HG03342 (cell line): ENCODE data around the gene MRPL10.

ENCODE experiments used
- ATAC-seq: cut with Tn5 transposase; IDR thresholded peaks from one replicate; pipeline ENCODE4 v1.9.1; 2021; ENCODE audit warnings: mild to moderate bottlenecking, moderate library complexity; ENCODE audit not compliant: unreplicated experiment

Gene MRPL10

DNA sequence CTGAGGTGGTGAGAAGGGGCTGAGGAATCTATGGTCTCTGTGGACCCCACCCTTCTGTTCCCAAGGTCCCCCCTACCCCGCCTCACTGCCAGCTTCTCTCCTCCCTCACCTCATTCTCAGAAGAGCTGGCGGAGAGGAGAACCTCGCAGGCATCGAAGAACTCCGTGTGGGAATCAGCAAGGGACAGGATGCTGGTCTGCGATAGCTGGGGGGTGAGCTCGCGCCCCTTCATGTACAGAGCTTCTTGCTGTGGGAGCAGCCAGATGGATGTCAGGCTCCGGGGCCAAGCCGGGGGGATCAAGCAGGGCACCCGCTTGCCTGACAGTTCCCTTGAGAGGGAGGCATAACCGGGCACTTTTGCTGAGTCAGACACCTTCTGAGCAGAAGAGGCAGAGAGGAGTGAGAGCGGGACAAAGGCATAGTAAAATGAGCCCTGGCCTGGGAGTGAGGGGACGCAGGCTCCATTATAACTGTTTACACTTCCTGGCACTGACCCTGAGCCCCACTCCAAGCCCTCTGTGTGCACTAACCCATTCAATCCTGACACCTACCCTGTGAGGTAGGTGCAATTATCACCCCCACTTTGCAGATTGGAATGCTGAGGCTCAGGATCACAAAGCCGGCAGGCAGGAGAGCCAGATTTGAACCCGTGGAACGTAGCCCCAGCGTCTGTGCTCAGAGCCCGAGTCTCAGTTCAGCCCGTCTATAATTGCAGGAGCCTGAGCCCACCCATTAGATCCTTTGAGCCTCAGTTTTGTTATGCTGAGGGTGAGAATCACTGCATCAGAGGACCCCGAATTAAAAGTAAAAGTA lies 16.0 kb downstream of the MRPL10 start:
- ATAC-seq = no peak

DNA sequence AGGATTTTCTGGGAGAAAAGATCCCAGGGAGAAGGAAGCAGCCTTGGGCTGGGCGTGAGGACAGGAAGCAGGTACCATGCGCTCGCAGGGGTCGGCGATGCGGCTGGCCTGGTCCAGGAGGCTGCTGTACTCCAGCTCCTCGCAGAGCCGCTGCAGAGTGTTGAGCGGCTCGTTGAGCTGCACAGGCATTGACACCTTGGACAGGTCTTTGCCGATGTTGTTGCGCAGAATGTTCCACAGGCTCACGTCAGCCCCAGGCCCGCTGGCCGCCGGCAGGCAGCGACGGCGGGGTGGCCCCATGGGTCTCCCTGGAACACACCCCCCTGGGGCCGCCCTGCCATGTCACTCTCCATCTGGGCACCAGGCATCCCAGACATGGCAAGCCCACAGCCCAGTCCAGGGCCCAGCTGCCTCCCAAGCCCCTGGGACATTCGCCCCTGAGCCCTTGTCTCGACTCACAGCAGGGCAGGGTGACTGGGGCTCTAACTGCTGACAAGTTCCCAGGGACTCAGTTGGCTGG lies 17.8 kb downstream of the MRPL10 start:
- no peak for ATAC-seq

DNA sequence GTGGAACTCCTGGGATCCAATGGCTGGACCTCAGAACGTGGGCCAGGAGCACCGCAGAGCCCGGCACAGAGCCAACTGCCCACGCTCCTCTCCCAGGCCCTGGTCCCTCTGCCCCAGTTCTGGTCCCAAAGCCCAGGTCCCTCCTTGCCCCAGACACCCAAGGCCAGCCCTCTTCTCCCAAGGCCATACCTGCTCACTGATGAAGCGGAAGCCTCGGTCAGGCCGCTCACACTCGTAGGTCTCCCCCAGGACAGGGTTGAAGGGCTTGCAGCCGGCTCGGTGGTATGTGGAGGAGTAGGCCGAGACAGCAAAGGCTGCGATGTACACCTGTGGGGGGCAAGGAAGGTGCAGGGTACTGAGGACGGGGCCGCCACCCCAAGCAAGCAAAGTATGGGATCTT lies 18.3 kb downstream of the MRPL10 start:
- ATAC-seq = no peak

DNA sequence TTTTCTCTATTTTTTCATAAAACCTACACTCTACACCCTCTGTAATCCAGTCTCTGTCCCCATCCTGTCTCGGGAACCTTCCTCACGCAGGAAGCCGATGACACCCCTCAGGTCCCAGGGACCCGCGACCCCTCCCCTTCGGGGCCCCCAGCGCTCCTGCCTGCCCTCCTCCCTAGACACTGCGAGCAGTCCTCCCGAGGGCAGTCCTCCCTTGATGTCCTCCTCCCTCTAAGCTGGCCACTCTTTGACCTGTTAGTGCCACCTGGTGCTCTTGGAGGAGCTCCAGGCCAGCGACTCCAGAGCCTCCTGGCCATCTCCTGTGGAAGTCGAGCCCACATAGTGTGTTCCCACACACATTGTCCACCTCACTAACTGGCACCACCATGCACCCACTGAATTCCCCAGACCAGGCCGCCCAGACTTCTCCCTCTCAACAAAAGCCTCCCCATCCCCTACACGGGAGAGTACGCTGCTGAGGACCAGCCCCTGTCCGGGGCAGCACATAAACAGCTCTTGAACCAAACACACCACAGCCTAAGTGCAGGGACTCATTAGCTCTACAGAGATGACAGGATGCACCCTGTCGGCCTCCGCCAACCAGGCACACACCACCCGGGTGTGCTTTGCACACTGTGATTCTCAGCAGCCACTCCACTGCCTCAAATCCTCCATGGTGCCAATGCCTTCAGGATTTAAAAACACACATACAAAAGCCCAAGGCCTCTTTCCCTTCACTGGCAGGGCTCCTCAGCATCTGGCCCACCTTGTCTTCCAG lies 19.0 kb downstream of the MRPL10 start:
- no peak for ATAC-seq

DNA sequence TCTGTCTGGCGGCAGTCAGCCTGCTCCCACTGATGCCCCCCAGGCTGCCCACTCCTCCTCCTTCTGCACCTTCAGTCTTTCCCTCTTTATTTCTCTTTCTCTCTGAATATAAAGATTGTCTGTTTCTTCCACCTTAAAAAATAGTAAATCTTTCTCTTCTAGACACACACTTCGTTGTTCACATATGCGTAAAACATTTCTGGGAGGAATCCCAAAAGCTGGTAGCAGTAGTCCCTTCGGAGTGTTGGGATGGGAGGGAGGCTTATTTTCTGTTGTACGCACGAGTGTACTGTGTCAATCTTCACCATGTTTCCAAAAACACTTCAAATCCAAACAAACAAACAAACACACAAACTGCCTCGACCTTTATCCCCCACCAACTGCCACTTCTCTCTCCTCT lies 19.6 kb downstream of the MRPL10 start:
- no peak for ATAC-seq

DNA sequence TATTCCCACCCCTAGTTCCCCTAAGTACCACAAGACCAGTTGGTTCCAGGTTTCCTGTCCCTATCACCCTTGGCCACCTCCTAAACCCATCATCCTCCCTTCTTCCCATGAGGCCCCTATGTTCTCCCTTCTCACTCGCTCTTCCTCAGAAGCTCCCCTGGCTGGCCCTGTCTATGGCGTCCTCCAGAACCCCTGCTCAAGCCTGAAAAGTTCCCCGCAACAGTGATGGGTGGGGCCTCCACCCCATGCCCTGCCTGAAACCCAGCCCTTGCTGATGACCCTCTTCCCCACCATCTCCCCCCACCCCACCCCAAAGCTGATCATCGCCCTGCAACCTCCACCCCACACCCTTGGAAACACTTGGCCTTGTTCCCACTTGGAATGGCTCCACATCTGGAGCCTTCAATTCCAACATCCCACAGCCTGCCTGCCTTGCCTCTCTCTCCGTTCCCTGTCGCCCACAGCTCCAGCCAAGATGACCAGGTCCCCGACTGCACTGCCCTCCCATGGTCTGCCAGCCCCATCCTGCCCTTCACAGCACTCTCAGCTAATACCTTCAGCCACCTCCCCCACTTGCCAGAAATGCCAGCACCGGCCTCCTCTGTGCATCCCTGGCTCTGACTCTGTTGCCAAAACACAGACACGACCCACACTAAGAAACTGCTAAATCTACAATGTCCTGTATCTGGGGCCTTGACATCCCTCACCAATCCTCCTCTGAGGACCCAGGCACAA lies 20.3 kb downstream of the MRPL10 start:
- ATAC-seq = no peak

DNA sequence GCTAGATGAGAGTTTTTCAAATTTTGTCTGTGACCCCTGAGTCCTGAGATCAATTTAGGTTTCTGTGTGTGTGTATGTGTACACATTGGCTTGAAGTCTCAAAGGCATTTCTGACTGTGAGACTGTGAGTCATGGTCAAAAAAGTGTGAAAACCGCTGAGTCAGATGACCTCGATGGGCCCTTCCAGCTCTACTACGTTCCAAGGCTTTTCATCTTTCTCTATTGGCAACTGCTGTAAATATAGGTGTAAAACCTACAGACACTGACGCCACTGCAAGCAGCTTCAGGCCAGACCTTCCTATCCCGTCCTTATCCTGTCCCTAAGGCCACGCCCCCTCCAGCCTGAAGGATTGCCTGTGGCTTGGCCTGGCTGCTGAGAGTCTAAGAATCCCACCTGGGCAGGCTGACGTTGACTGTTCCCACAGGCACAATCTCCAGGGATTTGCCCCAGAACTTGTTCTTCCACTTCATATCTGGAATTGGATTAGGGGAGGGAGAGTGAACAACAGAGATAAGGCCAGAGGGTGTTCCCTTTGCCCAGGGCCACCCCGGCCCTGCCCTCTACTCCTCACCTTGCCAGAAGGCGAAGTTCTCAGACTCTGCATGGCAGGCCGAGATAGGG lies 21.0 kb downstream of the MRPL10 start:
- ATAC-seq = no peak

DNA sequence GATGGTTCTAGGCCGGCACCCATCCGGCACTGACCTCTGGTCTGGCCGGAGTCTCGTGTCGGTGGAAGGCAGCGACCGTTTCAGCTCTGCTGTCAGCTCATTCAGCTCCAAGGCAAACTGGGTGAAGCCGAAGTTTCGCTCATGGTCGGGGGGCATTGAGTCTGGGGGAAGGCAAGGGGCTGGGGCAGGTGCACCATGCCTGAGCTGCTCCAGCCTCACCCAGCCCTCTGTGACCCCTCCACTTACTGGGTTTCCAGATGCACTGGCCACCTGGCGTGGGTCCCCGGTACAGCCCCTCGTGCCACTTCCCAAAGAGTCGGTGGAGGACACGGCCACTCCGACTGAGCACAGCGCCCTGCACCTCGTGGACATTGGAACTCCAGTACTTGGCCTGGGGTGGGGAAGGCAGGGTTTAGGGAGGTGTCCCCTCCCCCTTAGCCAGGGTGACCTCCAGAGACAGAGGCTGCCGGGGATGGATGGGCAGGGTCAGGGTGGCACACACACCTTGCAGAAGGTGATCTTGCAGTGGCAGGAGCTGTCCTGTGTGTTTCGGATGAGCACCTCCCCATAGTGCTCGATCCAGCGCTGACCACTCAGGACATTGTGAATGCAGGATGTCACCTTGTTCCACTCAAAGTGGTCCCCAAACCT lies 22.4 kb downstream of the MRPL10 start:
- ATAC-seq = no peak

DNA sequence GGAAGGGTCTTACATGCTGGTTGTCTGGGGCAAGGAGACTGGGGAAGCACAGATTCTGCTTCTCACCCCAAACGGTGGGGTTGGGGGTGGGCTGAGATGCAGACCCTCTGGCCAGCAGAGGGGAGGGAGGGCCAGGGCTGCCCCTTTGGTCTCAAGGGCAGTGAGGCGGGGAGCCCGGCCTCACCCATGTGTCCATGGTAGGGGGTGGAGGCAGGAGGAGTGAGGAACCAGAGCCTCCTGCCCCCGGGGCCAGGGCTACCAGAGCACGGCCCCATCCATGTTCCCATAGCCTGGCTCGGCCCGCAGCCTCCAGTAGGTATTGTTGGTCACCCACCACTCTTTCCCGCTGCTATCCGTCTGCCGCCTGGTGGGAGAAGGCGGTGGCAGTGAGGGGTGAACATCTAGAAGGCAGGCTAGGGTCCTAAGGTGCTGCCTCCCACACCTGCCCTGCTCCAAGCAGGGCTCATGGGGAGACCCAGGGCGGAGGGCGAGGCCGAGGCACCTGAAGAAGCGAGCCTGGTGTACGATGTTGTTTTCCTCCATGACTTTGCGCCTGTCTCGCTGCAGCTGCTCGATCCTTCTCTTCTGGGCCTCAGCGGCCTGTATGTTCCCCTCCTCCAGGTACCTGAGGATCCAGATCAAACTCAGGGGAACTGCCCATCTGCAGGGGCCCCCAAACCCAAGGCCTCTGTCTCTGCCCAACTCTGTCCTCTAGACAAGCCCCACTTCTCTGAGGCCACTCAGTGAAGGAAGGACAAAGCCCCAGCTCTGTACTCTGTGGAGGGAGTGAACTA lies 23.1 kb downstream of the MRPL10 start:
- no peak for ATAC-seq

DNA sequence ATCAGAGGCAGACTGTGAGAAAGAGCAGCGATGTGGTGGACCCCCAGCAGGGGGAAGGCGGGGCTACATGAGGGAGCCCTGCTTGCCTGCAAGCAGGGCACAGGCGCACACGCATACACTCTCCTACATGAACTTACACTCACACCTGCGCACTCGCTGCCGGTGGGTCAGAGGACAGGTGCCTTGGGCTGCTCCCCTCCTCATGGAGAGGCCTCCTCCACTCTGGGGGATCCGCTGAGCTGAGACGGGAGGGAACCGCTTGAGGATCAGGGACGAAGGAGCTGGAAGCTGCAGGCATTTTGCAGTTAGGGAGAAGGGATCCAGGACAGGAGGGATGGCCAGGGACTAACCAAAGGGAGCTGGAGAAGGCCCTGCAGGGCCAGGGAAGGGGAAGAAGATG lies 23.9 kb downstream of the MRPL10 start:
- ATAC-seq = no peak

DNA sequence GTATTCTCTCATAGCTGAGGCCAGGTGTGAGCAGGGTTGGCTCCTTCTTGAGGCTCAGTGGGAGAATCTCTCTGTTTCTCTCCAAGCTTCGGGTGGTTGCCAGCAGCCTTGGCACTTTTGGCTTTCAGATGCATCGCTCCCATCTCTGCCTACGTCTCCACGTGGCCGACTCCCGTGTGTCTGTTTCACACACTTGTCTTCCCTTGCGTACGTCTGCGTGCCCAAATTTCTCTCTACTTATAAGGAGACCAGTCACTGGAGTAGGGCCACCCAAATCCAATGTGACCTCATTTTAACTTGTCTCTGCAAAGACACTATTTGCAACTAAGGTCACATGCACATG lies 24.5 kb downstream of the MRPL10 start:
- no peak for ATAC-seq

DNA sequence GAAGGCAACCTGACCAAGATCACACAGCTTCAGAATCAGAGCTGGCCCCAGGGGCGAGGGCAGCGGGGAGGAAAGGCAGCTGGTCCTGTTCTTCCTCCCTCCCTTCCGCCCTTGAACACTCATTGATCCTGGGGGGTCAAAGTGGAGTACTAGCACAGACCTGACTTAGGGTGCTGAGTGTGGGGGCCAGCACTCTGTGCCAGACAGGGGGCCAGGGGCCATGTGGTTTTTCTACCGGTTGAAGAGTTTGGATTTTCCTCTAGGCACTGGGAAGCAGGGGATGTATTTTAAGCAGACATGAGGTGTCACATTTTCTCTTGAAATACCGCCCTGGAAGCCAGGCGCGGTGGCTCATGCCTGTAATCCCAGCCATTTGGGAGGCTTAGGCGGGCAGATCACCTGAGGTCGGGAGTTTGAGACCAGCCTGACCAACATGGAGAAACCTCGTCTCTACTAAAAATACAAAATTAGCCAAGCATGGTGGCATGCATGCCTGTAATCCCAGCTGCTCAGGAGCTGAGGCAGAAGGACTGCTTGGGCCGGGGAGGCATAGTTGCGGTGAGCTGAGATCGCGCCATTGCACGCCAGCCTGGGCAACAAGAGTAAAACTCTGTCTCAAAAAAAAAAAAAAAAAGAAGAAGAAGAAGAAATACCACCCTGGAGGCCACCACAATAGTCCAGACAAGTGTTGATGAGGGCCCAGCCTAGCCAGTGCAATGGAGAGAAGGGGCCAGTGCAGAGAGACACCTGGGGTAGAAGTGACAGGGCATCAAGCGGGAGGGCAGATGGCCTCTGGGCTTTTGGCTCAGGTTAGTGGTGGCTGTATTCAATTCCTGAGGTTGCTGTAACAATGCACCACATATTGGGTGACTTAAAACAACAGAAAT lies 25.1 kb downstream of the MRPL10 start:
- ATAC-seq = no peak

DNA sequence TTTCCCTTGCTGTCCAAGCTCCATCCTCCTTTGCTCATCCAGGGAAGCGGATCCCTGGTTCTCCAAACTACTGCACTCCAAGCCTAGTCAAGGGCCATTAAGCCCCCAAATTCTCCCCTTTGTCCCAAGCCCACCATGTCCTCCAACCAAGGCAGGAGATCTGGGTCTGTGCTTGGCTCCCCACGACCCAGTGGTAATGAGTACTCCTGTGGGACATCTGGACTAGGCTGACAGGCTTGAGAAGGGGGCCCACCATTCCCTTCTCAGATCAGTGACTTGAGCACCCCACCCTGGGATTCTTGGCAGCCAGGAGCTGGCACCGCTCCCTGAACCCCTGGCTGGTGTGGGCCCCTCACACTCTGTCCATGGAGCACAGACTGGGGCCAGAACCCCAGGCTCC lies 26.9 kb downstream of the MRPL10 start:
- no peak for ATAC-seq

DNA sequence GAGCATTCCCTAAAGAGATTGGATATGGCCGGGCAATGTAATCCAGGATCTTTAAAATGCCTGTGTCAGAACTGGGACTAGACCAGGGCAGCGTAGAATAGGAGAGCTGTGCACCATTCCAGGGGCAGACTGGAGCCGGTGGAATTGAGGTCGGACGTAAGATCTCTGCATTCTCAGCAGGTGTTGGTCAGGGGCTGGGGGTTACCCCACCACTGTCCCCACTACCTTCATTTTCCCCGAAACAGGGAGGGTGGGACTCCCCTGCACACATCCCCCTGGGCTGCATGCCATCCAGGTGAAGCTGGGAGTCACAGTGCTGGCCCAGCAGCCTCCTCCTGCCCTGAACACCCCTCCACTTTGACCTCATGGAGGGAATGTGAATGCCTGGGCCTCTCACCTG lies 27.6 kb downstream of the MRPL10 start:
- no peak for ATAC-seq

DNA sequence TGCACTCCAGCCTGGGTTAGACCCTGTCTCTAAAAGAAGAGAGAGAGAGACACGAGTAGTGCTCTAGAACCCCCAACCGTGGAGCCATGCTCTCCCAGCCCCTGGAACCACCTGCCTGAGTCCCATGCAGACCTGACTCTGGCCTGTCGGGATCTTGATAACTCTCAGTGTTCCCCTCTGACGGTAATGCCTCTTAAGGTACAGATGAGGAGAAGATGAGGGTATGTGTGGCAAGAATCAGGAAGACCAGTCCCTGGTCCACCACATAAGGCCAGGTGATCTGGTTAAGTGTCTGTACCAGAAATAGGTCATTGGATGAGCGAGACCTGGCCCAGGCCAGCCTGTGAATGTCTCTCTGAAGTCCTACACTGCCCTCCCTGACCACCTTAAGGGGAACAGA lies 28.1 kb downstream of the MRPL10 start:
- no peak for ATAC-seq

DNA sequence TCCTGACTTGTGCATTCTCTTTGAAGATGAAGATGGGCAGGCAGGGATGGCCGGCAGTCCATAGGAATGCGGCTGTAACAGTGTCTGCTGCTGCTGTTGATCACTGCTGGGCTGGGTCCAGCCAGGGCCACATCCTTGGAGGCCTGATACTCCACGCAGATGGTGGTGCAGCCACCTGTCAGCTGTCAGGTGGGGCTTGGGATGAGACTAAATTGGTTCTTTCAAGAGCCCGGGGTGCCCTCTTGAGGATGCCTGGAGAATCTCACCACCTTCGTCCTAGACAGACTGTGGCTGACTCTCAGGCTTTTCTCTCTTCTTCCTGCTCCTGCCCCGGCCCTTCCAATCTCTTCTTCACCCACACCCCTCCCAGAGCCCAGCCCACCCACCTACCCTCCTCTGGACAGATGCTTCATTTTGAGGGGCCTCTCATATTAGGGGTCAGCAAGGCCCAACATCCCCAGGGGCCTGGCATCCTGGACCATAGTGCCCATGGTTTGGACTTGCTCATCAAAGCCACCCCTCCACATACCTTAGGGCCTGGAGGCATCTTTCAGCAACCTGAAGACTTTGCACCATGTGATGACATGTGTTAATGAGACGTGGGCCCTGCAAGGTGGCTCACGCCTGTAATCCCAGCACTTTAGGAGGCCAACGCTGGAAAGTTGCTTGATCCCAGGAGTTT lies 28.9 kb downstream of the MRPL10 start:
- ATAC-seq = no peak

DNA sequence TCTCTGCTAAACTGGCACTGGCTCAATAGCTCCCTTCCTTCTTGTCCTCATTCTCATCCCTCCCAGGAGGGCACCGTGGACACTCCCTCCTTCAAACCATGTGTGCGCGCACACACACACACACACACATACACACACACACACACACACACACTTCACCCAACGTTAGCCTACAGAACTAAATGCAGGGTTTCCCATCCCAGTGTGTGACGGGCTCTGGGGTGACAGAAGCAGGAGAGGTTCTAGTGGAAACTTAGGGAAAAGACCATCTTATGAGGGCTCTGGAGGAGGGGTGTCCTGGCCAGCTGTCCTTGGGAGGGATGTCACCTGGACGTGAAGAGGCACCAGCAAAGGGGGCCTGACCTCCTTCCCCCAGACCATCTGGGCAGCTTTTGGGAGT lies 29.4 kb downstream of the MRPL10 start:
- ATAC-seq = no peak

DNA sequence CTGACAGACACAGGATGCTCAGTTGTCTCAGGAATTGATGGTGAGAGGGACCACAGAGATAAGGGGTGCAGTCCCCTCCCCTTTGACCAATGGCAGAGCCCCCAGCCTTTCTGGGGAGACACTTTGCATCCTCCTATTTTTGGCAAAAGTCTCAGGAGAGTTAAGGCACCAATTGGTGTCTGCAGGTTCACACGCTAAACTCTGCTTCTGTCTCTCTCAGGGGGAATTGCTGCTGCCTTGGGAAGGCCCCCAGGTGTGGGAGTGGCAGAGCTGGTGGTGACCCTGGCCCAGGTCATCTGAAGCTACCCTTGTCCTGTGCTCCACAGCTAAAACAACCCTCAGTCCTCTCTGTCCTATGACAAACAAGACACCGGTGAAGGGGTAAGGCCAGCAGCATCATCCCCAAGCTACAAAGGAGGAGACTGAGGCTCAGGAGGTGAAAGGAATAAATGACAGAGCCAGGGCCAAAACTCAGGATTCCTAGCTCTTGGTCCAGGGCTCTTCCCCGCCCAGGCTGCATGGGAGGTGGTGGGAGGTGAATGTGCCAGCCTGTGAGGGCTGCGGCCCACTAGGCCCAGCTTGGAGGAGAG lies 30.1 kb downstream of the MRPL10 start:
- no peak for ATAC-seq
